ENCODE results near the gene MACROD2. TPM values are rescaled to one million over a fixed set of nuclear protein-coding genes. Genes with fewer than 3 reads are reported as not detected.
"Not testable (repeated sequence)": the region's sequence is repeated elsewhere in the genome, so short reads cannot be mapped to it uniquely, and the experiment has no call there.

MACROD2 gene
- total RNA-seq, 2 donors from 2014 or later: 0.94 to 10.4 TPM

DNA sequence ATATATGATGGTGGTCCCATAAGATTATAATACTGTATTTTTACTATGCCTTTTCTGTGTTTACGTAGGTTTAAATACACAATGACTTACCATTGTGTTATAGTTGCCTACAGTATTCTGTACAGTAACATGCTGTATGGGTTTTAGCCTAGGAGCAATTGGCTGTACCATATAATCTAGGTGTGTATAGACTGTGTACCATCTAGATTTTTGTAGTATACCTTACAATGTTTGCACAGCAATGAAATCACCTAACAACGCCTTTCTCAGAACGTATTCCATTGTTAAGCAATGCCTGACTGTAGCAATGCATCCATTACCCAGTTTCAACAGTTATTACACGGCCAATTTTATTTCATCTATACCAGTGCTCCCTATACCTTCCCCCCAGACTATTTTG lies 10.7 kb downstream of the MACROD2 start:
- Histone ChIP-seq H3K27ac (no peak overlapping the region), H3K4me1 (no peaks in the 10 kb centered on the region), H3K27me3 (no peaks in the 10 kb centered on the region), H3K36me3 (no peaks in the 10 kb centered on the region), H3K9me3 (no peaks in the 10 kb centered on the region), H3K4me3 (no peak overlapping the region)
- TF ChIP-seq, protein P1, sequence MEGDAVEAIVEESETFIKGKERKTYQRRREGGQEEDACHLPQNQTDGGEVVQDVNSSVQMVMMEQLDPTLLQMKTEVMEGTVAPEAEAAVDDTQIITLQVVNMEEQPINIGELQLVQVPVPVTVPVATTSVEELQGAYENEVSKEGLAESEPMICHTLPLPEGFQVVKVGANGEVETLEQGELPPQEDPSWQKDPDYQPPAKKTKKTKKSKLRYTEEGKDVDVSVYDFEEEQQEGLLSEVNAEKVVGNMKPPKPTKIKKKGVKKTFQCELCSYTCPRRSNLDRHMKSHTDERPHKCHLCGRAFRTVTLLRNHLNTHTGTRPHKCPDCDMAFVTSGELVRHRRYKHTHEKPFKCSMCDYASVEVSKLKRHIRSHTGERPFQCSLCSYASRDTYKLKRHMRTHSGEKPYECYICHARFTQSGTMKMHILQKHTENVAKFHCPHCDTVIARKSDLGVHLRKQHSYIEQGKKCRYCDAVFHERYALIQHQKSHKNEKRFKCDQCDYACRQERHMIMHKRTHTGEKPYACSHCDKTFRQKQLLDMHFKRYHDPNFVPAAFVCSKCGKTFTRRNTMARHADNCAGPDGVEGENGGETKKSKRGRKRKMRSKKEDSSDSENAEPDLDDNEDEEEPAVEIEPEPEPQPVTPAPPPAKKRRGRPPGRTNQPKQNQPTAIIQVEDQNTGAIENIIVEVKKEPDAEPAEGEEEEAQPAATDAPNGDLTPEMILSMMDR (IDR thresholded peaks at IDR 0.05): no peak
- DNase-seq (ENCODE audit: low spot score): no peak

DNA sequence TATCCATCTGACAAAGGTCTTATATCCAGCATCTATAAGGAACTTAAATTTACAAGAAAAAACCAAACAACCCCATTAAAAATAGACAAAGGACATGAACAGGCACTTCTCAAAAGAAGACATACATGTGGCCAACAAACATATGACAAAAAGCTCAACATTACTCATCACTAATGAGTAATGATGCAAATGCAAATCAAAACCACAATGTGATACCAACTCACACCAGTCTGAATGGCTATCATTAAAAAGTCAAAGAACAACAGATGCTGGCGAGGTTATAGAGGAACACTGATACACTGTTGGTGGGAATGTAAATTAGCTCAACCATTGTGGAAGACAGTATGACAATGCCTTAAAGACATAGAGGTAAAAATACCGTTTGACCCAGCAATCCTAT lies 13.9 kb downstream of the MACROD2 start:
- no peaks in the 10 kb centered on the region for H3K27me3 ChIP-seq
- no peaks in the 10 kb centered on the region for H3K36me3 ChIP-seq
- TF ChIP-seq, protein P1 (IDR thresholded peaks at IDR 0.05): no peak
- no peak overlapping the region for H3K27ac ChIP-seq
- no peak overlapping the region for H3K4me3 ChIP-seq
- peaks cover 0 to 11% of the 10 kb centered on the region in 2 donors for H3K9me3 ChIP-seq
- no peak for DNase-seq (ENCODE audit: low spot score)
- H3K4me1 ChIP-seq: no peaks in the 10 kb centered on the region

DNA sequence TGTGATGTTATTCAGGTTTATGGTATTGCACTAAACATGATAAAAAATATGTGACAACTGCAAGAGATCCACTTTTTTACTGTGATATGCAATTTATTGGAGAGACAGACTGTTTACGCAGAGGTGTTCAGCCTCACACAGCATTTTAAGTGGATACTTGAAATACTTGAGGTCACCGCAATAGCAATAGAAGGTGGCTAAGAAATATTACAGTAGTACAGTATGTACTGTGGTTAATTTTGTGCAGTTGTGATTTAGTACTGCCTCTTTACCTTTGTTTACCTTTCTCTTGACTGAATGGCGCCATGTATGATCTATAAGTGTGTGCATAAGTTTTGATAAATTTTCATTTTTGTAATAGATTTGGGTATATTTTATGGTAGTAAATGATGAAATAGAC lies 17.4 kb downstream of the MACROD2 start:
- no peaks in the 10 kb centered on the region for H3K4me1 ChIP-seq
- peaks cover 0 to 18% of the 10 kb centered on the region in 2 donors for H3K9me3 ChIP-seq
- no peak for DNase-seq (ENCODE audit: low spot score)
- H3K27me3 ChIP-seq: no peaks in the 10 kb centered on the region
- no peaks in the 10 kb centered on the region for H3K36me3 ChIP-seq
- no peak overlapping the region for H3K27ac ChIP-seq
- TF ChIP-seq, protein P1 (IDR thresholded peaks at IDR 0.05): no peak
- H3K4me3 ChIP-seq: no peak overlapping the region

DNA sequence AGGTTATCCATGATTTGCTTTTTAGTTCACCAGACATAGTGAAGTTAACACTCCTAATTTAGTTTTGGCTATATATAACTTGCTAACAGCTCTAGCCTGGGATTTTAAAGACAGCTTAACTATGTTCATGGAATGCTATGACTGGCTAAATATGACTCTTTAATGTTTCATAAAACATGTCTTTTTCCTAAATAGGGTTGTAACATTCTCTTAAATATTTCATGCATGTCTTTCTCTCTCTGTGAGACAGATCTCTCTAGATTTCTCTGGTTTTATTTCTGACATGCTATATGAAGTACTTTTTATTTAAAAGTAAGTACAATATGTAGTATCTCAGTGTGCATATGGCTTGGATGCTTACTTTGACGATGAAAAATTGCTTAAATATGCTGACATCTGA lies 35.7 kb downstream of the MACROD2 start:
- TF ChIP-seq, protein P1 (IDR thresholded peaks at IDR 0.05): no peak
- Histone ChIP-seq H3K9me3 (no peaks in the 10 kb centered on the region), H3K27me3 (no peaks in the 10 kb centered on the region), H3K4me1 (no peaks in the 10 kb centered on the region), H3K36me3 (no peaks in the 10 kb centered on the region), H3K4me3 (no peak overlapping the region), H3K27ac (no peak overlapping the region)
- no peak for DNase-seq (ENCODE audit: low spot score)

DNA sequence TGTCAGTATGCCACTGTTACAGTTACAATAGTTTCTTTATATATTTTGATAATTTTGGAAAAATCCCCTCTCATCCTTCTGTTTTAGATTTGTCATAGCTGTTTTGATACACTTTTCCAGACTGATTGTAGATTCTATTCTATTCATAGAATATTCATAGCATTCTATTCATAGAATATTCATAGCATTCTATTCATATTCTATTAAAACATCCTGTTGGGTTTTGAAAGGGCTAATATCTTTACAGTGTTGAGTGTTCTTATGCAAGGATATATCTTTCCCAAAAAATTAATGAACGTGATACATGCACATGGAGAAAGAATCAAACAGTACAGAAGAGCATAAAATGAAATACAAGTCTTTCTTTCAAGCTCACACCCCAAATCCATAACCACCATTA lies 38.0 kb downstream of the MACROD2 start:
- TF ChIP-seq, protein P1 (IDR thresholded peaks at IDR 0.05): no peak
- no peaks in the 10 kb centered on the region for H3K4me1 ChIP-seq
- no peaks in the 10 kb centered on the region for H3K9me3 ChIP-seq
- H3K36me3 ChIP-seq: no peaks in the 10 kb centered on the region
- H3K4me3 ChIP-seq: no peak overlapping the region
- H3K27me3 ChIP-seq: no peaks in the 10 kb centered on the region
- no peak overlapping the region for H3K27ac ChIP-seq
- no peak for DNase-seq (ENCODE audit: low spot score)

DNA sequence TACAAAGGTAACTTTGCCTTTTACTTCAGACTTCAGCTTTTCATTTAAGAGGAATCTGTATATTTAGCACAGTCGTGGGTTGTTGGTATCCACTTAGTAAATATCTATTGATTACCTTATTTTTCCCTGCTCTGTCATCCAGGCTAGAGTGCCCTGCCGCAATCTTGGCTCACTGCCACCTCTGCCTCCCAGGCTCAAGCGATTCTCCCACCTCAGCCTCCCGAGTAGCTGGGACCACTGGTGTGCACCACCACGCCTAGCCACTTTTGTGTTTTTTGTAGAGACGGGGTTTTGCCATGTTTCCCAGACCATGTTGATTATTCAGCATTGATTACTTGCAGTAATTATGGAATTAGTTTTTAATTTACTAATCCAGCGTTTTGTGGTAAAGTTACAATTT lies 41.3 kb downstream of the MACROD2 start:
- no peaks in the 10 kb centered on the region for H3K4me1 ChIP-seq
- no peak for DNase-seq (ENCODE audit: low spot score)
- no peak overlapping the region for H3K4me3 ChIP-seq
- no peaks in the 10 kb centered on the region for H3K36me3 ChIP-seq
- no peaks in the 10 kb centered on the region for H3K9me3 ChIP-seq
- H3K27ac ChIP-seq: no peak overlapping the region
- H3K27me3 ChIP-seq: no peaks in the 10 kb centered on the region
- TF ChIP-seq, protein P1 (IDR thresholded peaks at IDR 0.05): no peak

DNA sequence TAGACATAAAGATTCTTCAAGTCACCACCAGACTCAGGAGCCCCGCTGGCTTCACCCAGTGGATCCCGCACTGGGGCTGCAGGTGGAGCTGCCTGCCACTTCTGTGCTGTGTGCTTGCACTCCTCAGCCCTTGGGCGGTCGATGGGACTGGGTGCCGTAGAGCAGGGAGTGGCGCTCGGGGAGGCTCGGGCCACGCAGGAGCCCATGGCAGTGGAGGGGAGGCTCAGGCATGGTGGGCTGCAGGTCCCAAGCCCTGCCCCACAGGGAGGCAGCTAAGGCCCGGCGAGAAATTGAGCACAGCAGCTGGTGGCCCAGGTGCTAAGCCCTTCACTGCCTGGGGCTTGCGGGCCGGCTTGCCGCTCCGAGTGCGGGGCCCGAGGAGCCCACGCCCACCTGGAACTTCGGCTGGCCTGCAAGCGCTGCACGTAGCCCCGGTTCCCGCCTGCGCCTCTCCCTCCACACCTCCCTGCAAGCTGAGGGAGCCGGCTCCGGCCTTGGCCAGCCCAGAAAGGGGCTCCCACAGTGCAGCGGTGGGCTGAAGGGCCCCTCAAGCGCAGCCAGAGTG lies 49.5 kb downstream of the MACROD2 start:
- not testable (repeated sequence) for DNase-seq (ENCODE audit: low spot score); H3K9me3 ChIP-seq

More for the DNA sequence above, 49.5 kb downstream of the MACROD2 start:
- not testable (repeated sequence) for H3K4me3 ChIP-seq, H3K36me3 ChIP-seq, H3K4me1 ChIP-seq, H3K27ac ChIP-seq, H3K27me3 ChIP-seq

Data from right atrium auricular region (tissue), 2 donors.